GM18517 (cell line): ENCODE data around the gene PTAR1.

Experiments
- ATAC-seq: cut with Tn5 transposase; IDR thresholded peaks from one replicate; pipeline ENCODE4 v1.9.1; 2021; ENCODE audit warnings: mild to moderate bottlenecking, moderate library complexity; ENCODE audit not compliant: unreplicated experiment

PTAR1 gene

GRCh38 chr9:69753830-69754229 is 6.0 kb downstream of the PTAR1 start:
- ATAC-seq: no peak

- no peak for ATAC-seq
Observed at GRCh38 chr9:69750085-69750484, 9.7 kb downstream of the PTAR1 start.

DNA sequence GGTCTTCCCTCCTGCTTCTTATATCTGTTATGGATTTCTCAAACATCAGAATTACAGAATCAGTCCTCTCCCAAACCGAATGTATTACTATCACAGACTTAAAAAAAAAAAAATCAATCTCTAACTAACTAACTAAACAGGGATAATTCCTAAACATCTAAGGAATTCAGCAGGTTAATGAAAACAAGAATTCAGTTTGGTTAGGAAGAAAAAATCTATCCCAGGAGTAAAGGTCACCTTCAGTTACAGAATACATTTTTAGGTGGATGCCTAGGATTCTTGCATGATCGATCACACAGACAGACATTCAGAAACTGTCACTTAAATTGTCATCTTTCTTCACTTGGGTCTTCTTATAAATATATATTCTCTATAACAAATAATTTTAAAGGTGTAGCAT is 11.5 kb downstream of the PTAR1 start:
- no peak for ATAC-seq

DNA sequence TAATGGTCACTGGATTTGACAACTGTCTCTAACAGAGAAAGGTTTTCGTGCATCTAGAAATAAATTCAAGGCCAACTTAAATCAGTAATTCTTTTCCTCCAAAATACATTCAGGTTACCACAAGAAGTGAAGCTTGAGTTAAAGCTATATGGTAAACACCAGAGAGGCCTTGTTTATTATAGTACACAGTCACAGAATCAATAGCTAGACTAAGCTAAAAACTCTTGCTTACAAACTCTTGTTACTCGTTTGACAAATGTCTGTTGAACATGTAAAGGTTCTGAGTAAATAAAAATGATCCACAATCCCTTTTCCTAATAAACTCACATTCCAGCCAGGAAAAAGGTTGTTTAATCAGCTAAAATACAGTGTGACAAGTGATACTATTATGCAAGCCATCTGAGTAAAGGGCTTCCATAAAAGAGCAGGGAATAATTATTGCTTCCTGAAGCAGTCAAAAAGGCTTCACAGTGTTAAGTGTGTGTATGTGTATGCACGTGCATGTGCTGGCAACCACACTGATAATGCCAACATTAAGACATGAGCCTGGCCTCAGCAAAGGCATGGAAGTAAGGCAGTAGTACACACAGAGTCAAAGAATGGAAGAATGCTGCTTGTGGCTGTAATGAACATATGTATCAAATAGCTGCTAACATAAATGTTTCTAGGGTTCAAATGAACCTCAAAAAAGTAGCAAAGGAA is 12.8 kb downstream of the PTAR1 start:
- ATAC-seq: no peak

- ATAC-seq: no peak
Observed at GRCh38 chr9:69745716-69746437, 13.9 kb downstream of the PTAR1 start.

- no peak for ATAC-seq
Observed at GRCh38 chr9:69744688-69745380, 15.0 kb downstream of the PTAR1 start.

GRCh38 chr9:69743930-69744329 is 15.9 kb downstream of the PTAR1 start:
- no peak for ATAC-seq

- no peak for ATAC-seq
Observed at GRCh38 chr9:69740872-69741505, 18.8 kb downstream of the PTAR1 start.

DNA sequence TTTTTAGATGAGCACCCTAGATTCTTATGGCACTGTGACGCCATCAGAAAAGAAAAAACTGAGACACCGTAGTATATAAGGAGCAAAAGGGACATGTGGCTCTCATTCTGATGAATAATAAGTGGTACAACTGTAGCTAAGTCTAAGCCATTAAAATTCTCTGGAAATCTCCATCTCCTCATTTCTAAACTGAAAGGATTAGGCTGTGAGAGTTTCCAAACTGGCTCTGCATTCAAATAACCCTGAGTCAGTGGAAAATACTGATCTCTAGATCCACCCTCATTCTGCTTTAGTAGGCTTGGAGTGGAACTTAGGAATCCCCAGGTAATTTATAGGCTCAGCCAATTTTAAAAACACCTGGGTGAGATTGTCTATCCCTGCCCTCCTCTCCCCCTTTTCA is 28.5 kb downstream of the PTAR1 start:
- no peak for ATAC-seq

GRCh38 chr9:69719983-69720382 is 39.8 kb downstream of the PTAR1 start:
- no peak for ATAC-seq

- no peak for ATAC-seq
Observed at GRCh38 chr9:69719367-69719766, 40.4 kb downstream of the PTAR1 start.

DNA sequence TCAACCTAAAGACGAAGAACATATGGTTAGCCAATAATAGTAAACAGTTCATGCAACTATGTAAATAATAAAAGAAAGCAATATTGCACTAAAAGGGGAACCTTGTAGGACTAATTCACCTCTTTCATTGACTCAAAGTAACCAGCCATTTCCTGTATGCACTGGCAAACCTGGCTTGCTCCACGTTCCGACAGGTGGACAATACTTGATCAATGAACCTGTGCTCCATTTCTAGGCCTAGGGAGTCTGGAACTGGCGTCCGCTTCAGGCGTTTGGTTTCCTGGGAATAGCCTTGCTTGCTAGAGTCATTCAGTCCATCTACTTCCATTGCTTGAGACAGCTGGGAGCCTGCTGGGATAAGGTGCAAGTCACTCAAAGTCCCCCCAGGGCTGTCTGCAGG is 41.6 kb downstream of the PTAR1 start:
- ATAC-seq: no peak

GRCh38 chr9:69715825-69716224 is 44.0 kb downstream of the PTAR1 start:
- ATAC-seq: no peak

DNA sequence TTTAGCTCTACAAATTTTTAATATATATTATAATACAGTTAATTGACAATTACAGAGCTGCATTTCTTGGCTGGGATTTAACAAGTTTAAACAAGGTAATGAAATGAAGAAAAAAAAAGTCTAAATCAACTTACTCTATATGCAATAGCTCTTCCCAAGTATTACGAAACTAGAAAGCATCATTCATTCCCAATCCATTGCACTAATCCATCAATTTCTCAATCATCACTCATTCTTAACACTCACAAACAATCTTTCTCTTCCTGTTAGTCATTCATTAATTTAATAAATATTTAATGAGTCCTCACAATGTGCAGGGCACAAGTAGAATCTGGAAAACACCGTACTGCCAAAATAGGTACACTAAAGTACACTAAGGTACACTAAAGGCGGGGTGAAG is 44.7 kb downstream of the PTAR1 start:
- ATAC-seq: no peak

GRCh38 chr9:69697475-69697874 is 62.3 kb downstream of the PTAR1 start:
- ATAC-seq: no peak

DNA sequence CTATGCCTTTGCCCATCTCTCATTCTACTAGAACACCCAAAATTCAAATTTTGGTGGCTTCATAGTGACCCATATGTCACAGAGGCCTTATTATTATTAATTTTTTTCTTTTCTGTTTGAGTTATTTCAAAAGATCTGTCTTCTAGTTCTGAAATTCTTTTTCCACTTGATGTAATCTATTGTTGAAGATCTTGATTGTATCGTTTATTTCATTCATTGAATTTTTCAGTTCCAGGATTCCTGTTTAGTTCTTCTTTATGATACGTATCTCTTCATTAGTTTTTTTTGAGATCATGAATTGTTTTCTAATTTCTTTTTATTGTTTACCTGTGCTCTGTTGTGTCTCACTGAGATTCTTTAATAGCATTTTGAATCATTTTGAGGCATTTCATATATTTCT is 63.0 kb downstream of the PTAR1 start:
- ATAC-seq: no peak

DNA sequence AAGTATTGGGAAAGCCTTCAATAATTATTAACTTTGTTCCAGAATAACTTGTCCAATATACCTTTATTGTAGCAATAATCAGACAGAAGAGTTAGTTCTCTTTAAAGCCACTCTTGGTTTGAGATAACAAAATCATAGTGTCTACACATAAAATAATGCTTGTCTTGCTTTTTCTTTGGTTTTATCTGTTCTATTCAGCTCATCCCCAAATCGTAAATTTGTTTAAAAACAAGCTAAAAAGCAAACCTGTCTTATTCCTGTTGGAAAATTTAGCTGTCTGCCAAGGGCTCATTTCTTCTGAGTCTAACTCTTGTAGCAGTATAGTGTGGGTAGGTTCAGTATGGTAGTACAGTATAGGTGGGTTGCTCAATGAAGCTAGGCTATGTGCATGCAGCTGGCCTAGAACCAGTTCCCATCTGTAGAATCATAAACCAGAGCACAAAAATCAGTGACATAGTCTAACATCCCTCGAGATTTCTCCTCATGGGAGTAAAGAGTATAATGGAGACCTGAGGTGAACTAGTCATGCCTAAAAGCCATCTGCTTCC is 69.7 kb downstream of the PTAR1 start:
- ATAC-seq: no peak

GRCh38 chr9:69683927-69684326 is 75.9 kb downstream of the PTAR1 start:
- no peak for ATAC-seq

DNA sequence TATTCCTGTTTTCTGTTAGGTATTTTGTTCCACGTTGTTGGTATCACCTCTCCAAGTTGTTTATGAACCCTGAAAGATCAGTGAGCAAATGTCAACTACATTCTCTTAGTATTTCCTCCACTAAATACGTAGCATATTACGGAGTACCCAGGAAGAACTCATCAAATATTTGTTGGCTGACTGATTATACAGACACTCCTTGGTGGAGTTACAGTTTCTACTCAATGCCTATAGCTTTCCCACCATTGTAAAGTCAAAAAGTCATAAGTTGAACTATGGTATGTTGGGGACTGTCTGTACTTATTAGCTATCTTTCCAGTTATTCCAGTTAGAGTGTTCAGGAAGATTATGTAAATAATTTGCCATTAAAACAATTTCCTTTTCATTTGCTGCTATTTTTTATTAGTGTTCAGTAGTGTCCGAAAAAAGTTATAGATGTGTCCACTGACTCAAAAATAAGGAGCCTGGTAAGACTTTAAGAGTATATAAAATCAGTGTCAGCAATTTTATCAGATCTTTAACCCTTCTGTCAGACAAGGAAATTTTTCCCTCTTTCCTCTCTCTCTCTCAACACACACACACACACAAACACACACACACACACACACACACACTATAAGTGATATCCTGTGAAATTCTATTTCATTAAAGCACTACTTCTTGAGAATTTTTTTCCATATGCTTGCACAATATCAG is 80.8 kb downstream of the PTAR1 start:
- no peak for ATAC-seq

DNA sequence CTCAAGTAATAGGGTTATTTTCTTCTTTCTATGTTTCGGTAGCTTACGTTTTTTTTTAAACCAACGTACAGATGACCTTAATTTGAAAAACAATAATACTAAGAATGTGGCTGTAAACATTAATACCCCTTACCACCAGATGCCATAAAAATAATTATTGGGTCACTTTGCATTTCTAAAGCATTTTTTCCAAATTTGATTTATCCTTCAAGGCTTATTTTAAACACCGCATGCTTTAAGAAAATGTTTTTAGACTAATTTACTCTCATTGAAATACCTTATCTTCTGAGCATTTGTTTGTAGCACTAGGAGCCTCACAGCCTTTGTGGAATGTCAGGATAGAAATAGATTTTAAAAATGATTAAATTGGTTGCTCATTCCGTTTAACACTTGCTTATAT is 81.9 kb downstream of the PTAR1 start:
- no peak for ATAC-seq

GRCh38 chr9:69675563-69675962 is 84.2 kb downstream of the PTAR1 start:
- ATAC-seq: no peak
